Peyer's patch (tissue), 4 donors: ENCODE measurements around the gene HTT-AS.

Experiments used
- CTCF ChIP-seq, 6 experiments: fragments of 450-650 bp in 4 of 6; fragments of 200-600 bp in 2 of 6; sonication (generic) in 1 of 6; IDR thresholded peaks; one replicate each; pipeline ENCODE4 v1.5.1; 2017 to 2019; ENCODE audit warnings: antibody characterized with exemption in 6 of 6, mild to moderate bottlenecking in 3 of 6, moderate library complexity in 1 of 6
- POLR2A ChIP-seq, 2 donors: fragments of 450-650 bp; IDR thresholded peaks; one replicate each; pipeline ENCODE4 v1.5.1; 2017; ENCODE audit warnings: antibody characterized with exemption in 2 of 2, mild to moderate bottlenecking in 2 of 2, moderate library complexity in 2 of 2

GRCh38 chr4:3029464-3029863 is 44.9 kb downstream of the HTT-AS start:
- TF ChIP-seq CTCF (IDR thresholded peaks at IDR 0.05) (no peak), POLR2A (IDR thresholded peaks at IDR 0.05) (no peak)
